ENCODE results near the gene COG5. TPM values are rescaled to one million over a fixed set of nuclear protein-coding genes. Genes with fewer than 3 reads are reported as not detected.

Gene COG5
- total and polyA plus RNA-seq, 3 donors from 2014 or later = 27.1 to 76.1 (median 70.6) TPM

DNA sequence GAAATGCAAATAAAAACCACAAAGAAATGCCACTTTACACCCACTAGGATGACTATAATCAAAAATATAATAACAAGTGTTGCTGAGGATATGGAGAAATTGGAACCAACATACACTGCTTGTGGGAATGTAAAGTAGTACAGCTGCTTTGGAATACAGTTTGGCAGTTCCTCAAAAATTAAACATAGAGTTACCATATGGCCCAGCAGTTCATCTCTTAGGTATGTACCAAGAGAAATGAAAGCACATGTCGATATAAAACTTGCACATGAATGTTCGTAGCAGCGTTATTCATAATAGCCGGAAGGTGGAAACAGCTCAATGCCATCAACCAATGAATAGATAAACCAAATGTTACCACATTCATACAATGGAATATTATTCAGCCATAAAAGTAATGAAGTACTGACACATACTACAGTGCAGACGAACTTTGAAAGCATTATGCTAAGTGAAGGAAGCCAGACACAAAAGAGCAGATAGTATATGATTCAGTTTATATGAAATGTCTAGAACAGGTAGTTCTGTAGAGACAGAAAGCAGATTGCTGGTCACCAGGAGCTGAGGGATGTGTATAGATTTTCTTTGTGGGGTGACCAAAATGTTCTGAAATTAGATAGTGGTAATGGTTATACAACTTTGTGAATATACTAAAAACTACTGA is 28.8 kb upstream of the COG5 start:
- peaks cover 5% of the 10 kb centered on the region for H3K4me1 ChIP-seq
- no peak for DNase-seq
- H3K36me3 ChIP-seq (ENCODE audit: low read depth, missing control alignments) = no peaks in the 10 kb centered on the region
- no peak overlapping the region for H3K4me3 ChIP-seq
- intact Hi-C loops (cut with DNase I; ENCODE audit: low total_unique reads) = no loop called here
- H3K9me3 ChIP-seq = no peaks in the 10 kb centered on the region
- no peak for TF ChIP-seq POLR2A (IDR thresholded peaks at IDR 0.05)
- TF ChIP-seq, protein P1, sequence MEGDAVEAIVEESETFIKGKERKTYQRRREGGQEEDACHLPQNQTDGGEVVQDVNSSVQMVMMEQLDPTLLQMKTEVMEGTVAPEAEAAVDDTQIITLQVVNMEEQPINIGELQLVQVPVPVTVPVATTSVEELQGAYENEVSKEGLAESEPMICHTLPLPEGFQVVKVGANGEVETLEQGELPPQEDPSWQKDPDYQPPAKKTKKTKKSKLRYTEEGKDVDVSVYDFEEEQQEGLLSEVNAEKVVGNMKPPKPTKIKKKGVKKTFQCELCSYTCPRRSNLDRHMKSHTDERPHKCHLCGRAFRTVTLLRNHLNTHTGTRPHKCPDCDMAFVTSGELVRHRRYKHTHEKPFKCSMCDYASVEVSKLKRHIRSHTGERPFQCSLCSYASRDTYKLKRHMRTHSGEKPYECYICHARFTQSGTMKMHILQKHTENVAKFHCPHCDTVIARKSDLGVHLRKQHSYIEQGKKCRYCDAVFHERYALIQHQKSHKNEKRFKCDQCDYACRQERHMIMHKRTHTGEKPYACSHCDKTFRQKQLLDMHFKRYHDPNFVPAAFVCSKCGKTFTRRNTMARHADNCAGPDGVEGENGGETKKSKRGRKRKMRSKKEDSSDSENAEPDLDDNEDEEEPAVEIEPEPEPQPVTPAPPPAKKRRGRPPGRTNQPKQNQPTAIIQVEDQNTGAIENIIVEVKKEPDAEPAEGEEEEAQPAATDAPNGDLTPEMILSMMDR (IDR thresholded peaks at IDR 0.05) = no peak
- no peak overlapping the region for H3K27ac ChIP-seq
- no peaks in the 10 kb centered on the region for H3K27me3 ChIP-seq
- 93 to 95% methylated on average over 5 of the region's 5 CpGs for WGBS, 2 donors

DNA sequence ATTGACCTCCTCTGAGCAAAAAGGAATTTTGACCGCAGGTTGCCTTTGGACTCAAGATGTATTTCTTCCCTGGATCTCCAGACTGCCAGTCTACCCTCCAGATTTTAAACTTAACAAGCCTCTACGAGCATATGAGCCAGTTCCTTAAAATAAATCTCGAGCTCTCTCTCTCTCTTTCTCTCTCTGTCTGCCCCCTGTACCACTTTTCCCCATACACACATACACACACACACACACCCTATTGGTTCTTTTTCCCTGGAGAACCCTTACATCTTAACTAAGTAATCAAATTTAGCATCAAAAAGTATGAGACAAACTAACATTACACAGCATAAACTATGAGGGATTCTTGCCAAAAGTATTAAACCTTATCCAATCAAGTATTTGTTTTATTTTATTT is 27.7 kb upstream of the COG5 start:
- Histone ChIP-seq H3K9me3 (no peaks in the 10 kb centered on the region), H3K4me1 (peaks cover 5% of the 10 kb centered on the region), H3K36me3 (ENCODE audit: low read depth, missing control alignments) (no peaks in the 10 kb centered on the region), H3K4me3 (no peak overlapping the region), H3K27ac (no peak overlapping the region), H3K27me3 (no peaks in the 10 kb centered on the region)
- TF ChIP-seq, protein P1 (IDR thresholded peaks at IDR 0.05) = no peak
- no peak for TF ChIP-seq POLR2A (IDR thresholded peaks at IDR 0.05)
- WGBS, 2 donors = 58 to 66% methylated on average over 3 of the region's 3 CpGs
- intact Hi-C loops (cut with DNase I; ENCODE audit: low total_unique reads) = no loop called here
- no peak for DNase-seq

DNA sequence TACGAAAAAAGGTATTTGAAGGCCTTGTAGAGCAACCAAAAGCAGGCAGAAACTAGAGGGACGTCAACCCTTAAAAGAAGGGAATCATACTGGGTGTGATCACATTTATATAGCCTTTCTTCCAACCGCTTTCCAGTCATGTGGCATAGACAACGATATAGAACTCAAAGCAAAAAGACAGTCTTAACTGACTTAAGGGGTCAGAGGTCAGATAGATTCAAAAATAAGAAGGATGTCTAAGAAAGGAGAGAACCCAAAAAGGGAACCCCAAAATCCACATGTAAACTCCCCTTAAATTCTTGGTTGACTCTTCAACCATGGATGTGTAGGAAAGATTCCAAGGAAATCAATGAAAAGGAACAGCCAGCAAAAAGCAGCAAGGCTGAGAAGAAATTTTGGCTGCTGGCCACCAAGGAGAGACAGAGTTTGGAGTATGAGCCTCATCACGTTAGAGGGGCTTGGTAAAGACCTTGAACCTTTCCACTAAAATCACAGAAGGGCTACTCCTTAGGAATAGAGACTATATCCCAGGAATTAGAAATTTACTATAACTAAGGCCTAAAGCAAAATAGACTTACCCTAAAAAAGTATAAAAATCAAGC is 24.9 kb upstream of the COG5 start:
- intact Hi-C loops (cut with DNase I; ENCODE audit: low total_unique reads) = no loop called here
- no peaks in the 10 kb centered on the region for H3K9me3 ChIP-seq
- H3K27me3 ChIP-seq = no peaks in the 10 kb centered on the region
- H3K36me3 ChIP-seq (ENCODE audit: low read depth, missing control alignments) = no peaks in the 10 kb centered on the region
- H3K4me3 ChIP-seq = no peak overlapping the region
- TF ChIP-seq, protein P1 (IDR thresholded peaks at IDR 0.05) = no peak
- no peak for TF ChIP-seq POLR2A (IDR thresholded peaks at IDR 0.05)
- 80% methylated on average over 5 of the region's 5 CpGs for whole genome bisulfite sequencing, 2 donors
- no peaks in the 10 kb centered on the region for H3K4me1 ChIP-seq
- H3K27ac ChIP-seq = no peak overlapping the region
- DNase-seq = no peak

DNA sequence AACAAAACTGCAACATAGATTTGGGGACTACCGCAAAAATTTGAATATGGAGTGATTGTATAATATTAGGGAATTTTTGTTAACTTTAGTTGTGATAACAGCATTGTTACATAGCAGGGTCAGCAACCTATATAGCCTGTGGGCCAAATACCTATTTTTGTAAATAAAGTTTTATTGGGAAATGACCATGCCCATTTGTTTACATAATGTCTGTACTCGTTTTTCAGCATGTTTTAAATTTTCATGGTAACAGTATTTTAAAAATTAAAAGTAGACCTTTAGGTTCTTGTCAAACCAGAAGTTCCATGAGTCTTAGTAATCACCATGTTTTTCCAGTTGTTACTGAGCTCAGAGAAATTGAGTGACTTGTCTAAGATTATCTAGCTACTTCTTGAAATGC is 21.0 kb upstream of the COG5 start:
- DNase-seq = no peak
- H3K36me3 ChIP-seq (ENCODE audit: low read depth, missing control alignments) = no peaks in the 10 kb centered on the region
- H3K27ac ChIP-seq = no peak overlapping the region
- H3K27me3 ChIP-seq = no peaks in the 10 kb centered on the region
- no peak for TF ChIP-seq POLR2A (IDR thresholded peaks at IDR 0.05)
- TF ChIP-seq, protein P1 (IDR thresholded peaks at IDR 0.05) = no peak
- no peak overlapping the region for H3K4me3 ChIP-seq
- intact Hi-C loops (cut with DNase I; ENCODE audit: low total_unique reads) = no loop called here
- WGBS, 2 donors = 82 to 89% methylated on average over 2 of the region's 2 CpGs
- H3K9me3 ChIP-seq = no peaks in the 10 kb centered on the region
- H3K4me1 ChIP-seq = peaks cover 16% of the 10 kb centered on the region

DNA sequence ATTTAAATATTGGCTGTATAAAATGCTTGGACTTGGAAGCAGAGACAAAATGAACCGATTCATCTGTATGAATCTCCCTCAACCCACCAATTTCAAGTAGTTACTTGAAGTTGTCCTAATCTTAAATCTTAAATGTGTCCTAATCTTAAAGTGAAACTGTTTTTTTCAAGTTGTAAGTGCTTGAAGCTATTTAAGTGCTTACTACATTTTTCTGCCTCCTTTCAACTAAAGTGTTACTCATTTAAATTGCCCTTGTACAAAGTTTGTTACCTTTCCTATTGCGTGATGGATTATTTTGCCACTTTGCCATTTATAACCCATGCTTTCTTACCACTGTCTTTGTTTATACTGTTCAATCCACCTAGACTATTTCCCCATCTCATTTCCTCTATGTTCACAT is 19.2 kb upstream of the COG5 start:
- WGBS, 2 donors = 48 to 58% methylated on average over 2 of the region's 2 CpGs
- intact Hi-C loops (cut with DNase I; ENCODE audit: low total_unique reads) = no loop called here
- Histone ChIP-seq H3K36me3 (ENCODE audit: low read depth, missing control alignments) (no peaks in the 10 kb centered on the region), H3K27me3 (no peaks in the 10 kb centered on the region), H3K4me1 (peaks cover 16% of the 10 kb centered on the region), H3K27ac (peak overlapping the region in 1 of 2 donors; percentile 37), H3K4me3 (no peak overlapping the region), H3K9me3 (no peaks in the 10 kb centered on the region)
- TF ChIP-seq, protein P1 (IDR thresholded peaks at IDR 0.05) = no peak
- no peak for TF ChIP-seq POLR2A (IDR thresholded peaks at IDR 0.05)
- no peak for DNase-seq
